Lower leg skin (tissue), 4 donors: Measurements from ENCODE around the gene IRX4. TPM values are rescaled to one million over a fixed set of nuclear protein-coding genes. Genes with fewer than 3 reads are reported as not detected.

Source experiments
- DNase-seq, 2 donors: peaks; one replicate each; pipeline ENCODE4 v3.0.0-alpha.2; 2019; ENCODE audit warnings: low spot score in 2 of 2
- H3K4me3 ChIP-seq: fragments of 200-600 bp; sonication (generic); 2 replicates; pipeline ENCODE4 v1.5.1; 2017; ENCODE audit warnings: mild to moderate bottlenecking, low read depth; ENCODE audit not compliant: poor library complexity, severe bottlenecking
- CTCF ChIP-seq, 3 donors: fragments of 450-650 bp; IDR thresholded peaks; one replicate each; pipeline ENCODE4 v1.5.1; 2016; ENCODE audit warnings: antibody characterized with exemption in 3 of 3, mild to moderate bottlenecking in 3 of 3, moderate library complexity in 2 of 3
- POLR2A ChIP-seq, 2 donors: fragments of 450-650 bp; IDR thresholded peaks; one replicate each; pipeline ENCODE4 v1.6.1; 2016 to 2017; ENCODE audit warnings: antibody characterized with exemption in 2 of 2, mild to moderate bottlenecking in 1 of 2, moderate library complexity in 1 of 2
- WGBS, 2 donors: methylation state at CpG; one replicate each; pipeline ENCODE4 v1.1.5; 2018; 5-methylcytosine and 5-hydroxymethylcytosine counted together
- intact Hi-C: fragments of 100-400 bp; cut with DNase I; formaldehyde crosslinking; loops from one replicate; pipeline ENCODE4 v1.15.0; 2023; ENCODE audit warnings: low total_unique reads
- total RNA-seq, 4 donors: library from RNA; depleted of rRNA; stranded (reverse); fragments of >200 nt; gene quantifications; one replicate each; pipeline ENCODE4 v1.1.0, GENCODE V29; 2016

Gene IRX4
- total RNA-seq, 4 donors from 2014 or later: 32.5 to 58.3 (median 48.5) TPM

GRCh38 chr5:1831257-1831656 lies 51.5 kb downstream of the IRX4 start:
- no peak overlapping the region for H3K4me3 ChIP-seq
- intact Hi-C loops: no loop called here
- no peak for DNase-seq
- TF ChIP-seq CTCF (IDR thresholded peaks at IDR 0.05) (no peak), POLR2A (IDR thresholded peaks at IDR 0.05) (no peak)
- 73 to 78% methylated on average over 11 of the region's 11 CpGs for WGBS, 2 donors

GRCh38 chr5:1830571-1831228 lies 52.0 kb downstream of the IRX4 start:
- intact Hi-C loops: no loop called here
- 83 to 85% methylated on average over 17 of the region's 17 CpGs for WGBS, 2 donors
- H3K4me3 ChIP-seq: no peak overlapping the region
- DNase-seq: no peak
- no peak for TF ChIP-seq POLR2A (IDR thresholded peaks at IDR 0.05)
- no peak for TF ChIP-seq CTCF (IDR thresholded peaks at IDR 0.05)

- intact Hi-C loops: no loop called here
- DNase-seq: no peak
- 52 to 62% methylated on average over 15 to 35 of the region's 39 CpGs for WGBS, 2 donors
- TF ChIP-seq POLR2A (IDR thresholded peaks at IDR 0.05) (no peak), CTCF (IDR thresholded peaks at IDR 0.05) (no peak)
- no peak overlapping the region for H3K4me3 ChIP-seq
Observed at GRCh38 chr5:1827886-1828397, 54.8 kb downstream of the IRX4 start.

Other genes starting within 250 kb of the IRX4 start
- 10 to 100 TPM; 34.6 to 59.4 (median 42.6) TPM for gene MRPL36, start 83.1 kb downstream of the IRX4 start, total RNA-seq
- gene NDUFS6, start 81.5 kb downstream of the IRX4 start, total RNA-seq: 10 to 100 TPM; 22.0 to 86.9 (median 49.7) TPM